GM12873 (cell line): Measurements from ENCODE around the gene CAMKMT.

Experiments
- CTCF ChIP-seq: IDR thresholded peaks from 2 replicates; pipeline ENCODE4 v1.5.1; 2012; ENCODE audit warnings: low read depth, mild to moderate bottlenecking, moderate library complexity, low read length, control low read depth; ENCODE audit not compliant: insufficient read depth; ENCODE audit errors: missing control alignments

Gene CAMKMT

GRCh38 chr2:44747794-44748193 is 386.0 kb downstream of the CAMKMT start:
- TF ChIP-seq CTCF, result no peak

DNA sequence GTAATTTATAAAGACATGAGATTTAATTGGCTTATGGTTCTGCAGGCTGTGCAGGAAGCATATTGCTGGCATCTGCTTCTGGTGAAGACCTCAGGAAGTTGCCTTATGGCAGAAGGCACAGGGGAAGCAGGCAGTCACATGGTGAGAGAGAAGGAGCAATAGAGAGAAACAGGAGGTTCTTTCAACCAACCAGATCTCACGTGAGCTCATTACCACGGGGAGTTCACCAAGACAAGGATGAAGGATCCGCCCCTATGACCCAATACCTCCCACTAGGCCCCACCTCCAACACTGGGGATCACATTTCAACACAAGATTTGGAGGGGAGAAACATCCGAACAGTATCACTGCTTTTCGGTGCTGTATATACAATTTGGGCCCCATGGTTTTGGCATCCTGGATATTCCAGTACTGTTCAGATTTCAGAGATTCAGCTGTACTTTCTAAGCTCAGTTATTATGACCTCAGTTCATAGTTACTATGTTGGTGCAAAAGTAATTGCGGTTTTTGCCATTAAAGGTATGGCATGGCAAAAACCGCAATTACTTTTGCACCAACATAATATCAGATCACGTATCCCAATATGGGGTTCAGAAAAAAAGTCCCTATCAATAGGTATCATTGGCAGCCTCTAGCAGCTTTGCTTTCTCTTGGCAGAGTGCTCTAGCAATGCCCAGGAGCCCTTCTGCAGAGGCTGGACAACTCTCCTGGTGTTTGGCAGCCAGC is 390.2 kb downstream of the CAMKMT start:
- TF ChIP-seq CTCF, result no peak

GRCh38 chr2:44752761-44753160 is 391.0 kb downstream of the CAMKMT start:
- TF ChIP-seq CTCF, result no peak

GRCh38 chr2:44753552-44754285 is 392.0 kb downstream of the CAMKMT start:
- no peak for TF ChIP-seq CTCF

GRCh38 chr2:44758591-44758990 is 396.8 kb downstream of the CAMKMT start:
- TF ChIP-seq CTCF, result no peak

GRCh38 chr2:44759823-44760222 is 398.1 kb downstream of the CAMKMT start:
- TF ChIP-seq CTCF, result no peak

GRCh38 chr2:44763275-44763782 is 401.6 kb downstream of the CAMKMT start:
- TF ChIP-seq CTCF, result no peak
